Fibroblast of lung (primary cell): ENCODE results near the gene DCHS2.

Experiments
- EZH2 ChIP-seq: IDR thresholded peaks from 2 replicates; pipeline ENCODE4 v1.5.1; 2012; ENCODE audit warnings: low read length, control low read depth, mild to moderate bottlenecking; ENCODE audit errors: missing control alignments
- TF ChIP-seq, protein P1 (sequence below), 2 donors: IDR thresholded peaks in 1 of 2; conservative IDR thresholded peaks in 1 of 2; 1 replicate in 1 of 2; 2 replicates in 1 of 2; pipeline ENCODE4 v1.5.1; 2011 to 2012; ENCODE audit warnings: low read length in 2 of 2, control low read depth in 1 of 2, inconsistent platforms in 1 of 2, low read depth in 1 of 2, mild to moderate bottlenecking in 1 of 2

- TF ChIP-seq EZH2, result no peak
- TF ChIP-seq, protein P1, sequence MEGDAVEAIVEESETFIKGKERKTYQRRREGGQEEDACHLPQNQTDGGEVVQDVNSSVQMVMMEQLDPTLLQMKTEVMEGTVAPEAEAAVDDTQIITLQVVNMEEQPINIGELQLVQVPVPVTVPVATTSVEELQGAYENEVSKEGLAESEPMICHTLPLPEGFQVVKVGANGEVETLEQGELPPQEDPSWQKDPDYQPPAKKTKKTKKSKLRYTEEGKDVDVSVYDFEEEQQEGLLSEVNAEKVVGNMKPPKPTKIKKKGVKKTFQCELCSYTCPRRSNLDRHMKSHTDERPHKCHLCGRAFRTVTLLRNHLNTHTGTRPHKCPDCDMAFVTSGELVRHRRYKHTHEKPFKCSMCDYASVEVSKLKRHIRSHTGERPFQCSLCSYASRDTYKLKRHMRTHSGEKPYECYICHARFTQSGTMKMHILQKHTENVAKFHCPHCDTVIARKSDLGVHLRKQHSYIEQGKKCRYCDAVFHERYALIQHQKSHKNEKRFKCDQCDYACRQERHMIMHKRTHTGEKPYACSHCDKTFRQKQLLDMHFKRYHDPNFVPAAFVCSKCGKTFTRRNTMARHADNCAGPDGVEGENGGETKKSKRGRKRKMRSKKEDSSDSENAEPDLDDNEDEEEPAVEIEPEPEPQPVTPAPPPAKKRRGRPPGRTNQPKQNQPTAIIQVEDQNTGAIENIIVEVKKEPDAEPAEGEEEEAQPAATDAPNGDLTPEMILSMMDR (conservative IDR thresholded peaks at IDR 0.05 in 1 of 2, IDR thresholded peaks at IDR 0.05 in 1 of 2; ENCODE audit: low read depth in 1 of 2, low read length in 2 of 2), result no peak
These were observed 174.2 kb downstream of the DCHS2 start for GRCh38 chr4:154317201-154317999.
